Measurements from ENCODE around the gene ZBTB4. TPM values are rescaled to one million over a fixed set of nuclear protein-coding genes. Genes with fewer than 3 reads are reported as not detected.

The ZBTB4 gene
- total RNA-seq, 1 experiment from 2014 or later: 17.1 TPM

- TF ChIP-seq ELF1 (IDR thresholded peaks at IDR 0.05; ENCODE audit: borderline replicate concordance, low read depth): no peak; the same call in 1 of the 2 replicates
- TF ChIP-seq POLR2A (IDR thresholded peaks at IDR 0.05; ENCODE audit: borderline replicate concordance, extremely low read depth, insufficient read depth, insufficient read length): peak; percentile 100
- peak; percentile 74 for TF ChIP-seq TCF7L2 (IDR thresholded peaks at IDR 0.05; ENCODE audit: borderline replicate concordance, extremely low read depth, insufficient read depth, insufficient read length)
- peak; percentile 99 for TF ChIP-seq SIN3A (IDR thresholded peaks at IDR 0.05; ENCODE audit: low read depth)
- no peak for TF ChIP-seq EZH2 (IDR thresholded peaks at IDR 0.05)
- no peak for TF ChIP-seq ZFX (IDR thresholded peaks at IDR 0.05)
These were observed 4.9 kb upstream of the ZBTB4 start, which contains the start of gene POLR2A (continued) for GRCh38 chr17:7484067-7484918.

GRCh38 chr17:7483255-7484066 lies 4.0 kb upstream of the ZBTB4 start:
- CTCF ChIA-PET: no interaction called here
- TSS peak; percentile 91 for BruUV-seq (replicated peaks)
- H3K79me2 ChIP-seq (ENCODE audit: insufficient read depth, low read length): peaks cover 43% of the 10 kb centered on the region

More at GRCh38 chr17:7483255-7484066, 4.0 kb upstream of the ZBTB4 start:
- Histone ChIP-seq H3K4me1 (ENCODE audit: control insufficient read depth in 1 of 2, insufficient read depth in 2 of 2, low read length in 2 of 2) (peaks cover 13 to 56% of the 10 kb centered on the region in 2 experiments; a peak in 3 of 4 replicates), H3K27me3 (ENCODE audit: insufficient read depth, low read length) (no peaks in the 10 kb centered on the region), H3K27ac (ENCODE audit: low read depth, low read length) (peak overlapping the region; percentile 87), H2AFZ (ENCODE audit: low read depth, low read length, poor library complexity, severe bottlenecking) (peak overlapping the region; percentile 74), H3K9me2 (ENCODE audit: insufficient read depth) (no peaks in the 10 kb centered on the region), H3K4me2 (ENCODE audit: low read length) (peak overlapping the region; percentile 100), H4K20me1 (ENCODE audit: insufficient read depth) (peaks cover 24% of the 10 kb centered on the region; the same call in 1 of the 2 replicates), H3K9ac (ENCODE audit: low read length) (peak overlapping the region; percentile 100), H3K36me3 (ENCODE audit: control insufficient read depth in 1 of 2, insufficient read depth in 2 of 2, low read length in 2 of 2) (peaks cover 2 to 19% of the 10 kb centered on the region in 2 experiments; a peak in 2 of 4 replicates), H3K9me3 (ENCODE audit: control insufficient read depth in 1 of 2, insufficient read depth in 1 of 2, low read depth in 1 of 2, low read length in 2 of 2) (no peaks in the 10 kb centered on the region), H3K4me3 (replicated peaks in 1 of 2; ENCODE audit: low read depth in 1 of 2, low read length in 2 of 2) (peak overlapping the region; percentile 95 to 100)
- ChIA-PET POLR2A (interaction anchor here (0.8 to 2.3 kb wide), 7 partner anchors 8 to 144 kb away, joined by 3 to 11 read pairs (median 5); partner anchors contain the start of genes SAT2, TMEM102 and TMEM256), RAD21 (ENCODE audit: low non-redundant PET in 1 of 2, low total read pairs in 2 of 2, uncharacterized antibody in 2 of 2, unreplicated experiment in 2 of 2) (no interaction called here)
- peak; percentile 68 for ATAC-seq
- DNase-seq (ENCODE audit: low read depth, low spot score): peak; percentile 79
- intact Hi-C loops (cut with micrococcal nuclease): loop anchor here (2.0 to 10.0 kb wide), 4 partner anchors 39 to 133 kb away; partner anchors contain the start of genes CHRNB1 and SENP3
- no peak for TF ChIP-seq ZFX (IDR thresholded peaks at IDR 0.05)
- TF ChIP-seq TCF7L2 (IDR thresholded peaks at IDR 0.05; ENCODE audit: borderline replicate concordance, extremely low read depth, insufficient read depth, insufficient read length): no peak
- TF ChIP-seq CTCF (IDR thresholded peaks at IDR 0.05 in 2 of 3, conservative IDR thresholded peaks at IDR 0.05 in 1 of 3; ENCODE audit: borderline replicate concordance in 1 of 3, insufficient read depth in 1 of 3, low read depth in 2 of 3, low read length in 2 of 3): no peak
- no peak for TF ChIP-seq RAD21 (IDR thresholded peaks at IDR 0.05; ENCODE audit: low read depth)
- TF ChIP-seq YY1 (IDR thresholded peaks at IDR 0.05; ENCODE audit: extremely low read depth, insufficient replicate concordance, low read depth, low read length): peak; percentile 90
- no peak for TF ChIP-seq JUND (IDR thresholded peaks at IDR 0.05)
- no peak for TF ChIP-seq REST (IDR thresholded peaks at IDR 0.05; ENCODE audit: low read depth)
- TF ChIP-seq POLR2A (IDR thresholded peaks at IDR 0.05; ENCODE audit: borderline replicate concordance, extremely low read depth, insufficient read depth, insufficient read length): peak; percentile 19
- no peak for TF ChIP-seq EZH2phosphoT487 (IDR thresholded peaks at IDR 0.05; ENCODE audit: borderline replicate concordance)
- TF ChIP-seq ATF3 (IDR thresholded peaks at IDR 0.05): no peak
- TF ChIP-seq EGR1 (IDR thresholded peaks at IDR 0.05; ENCODE audit: low read depth): no peak

All from HCT116 (cell line).